HG03097 (cell line): ENCODE data around the gene ETNPPL.
"Not testable (repeated sequence)": the region's sequence is repeated elsewhere in the genome, so short reads cannot be mapped to it uniquely, and the experiment has no call there.

Experiments used
- ATAC-seq: cut with Tn5 transposase; IDR thresholded peaks from one replicate; pipeline ENCODE4 v1.9.1; 2021; ENCODE audit not compliant: unreplicated experiment, low FRiP score

Gene ETNPPL

DNA sequence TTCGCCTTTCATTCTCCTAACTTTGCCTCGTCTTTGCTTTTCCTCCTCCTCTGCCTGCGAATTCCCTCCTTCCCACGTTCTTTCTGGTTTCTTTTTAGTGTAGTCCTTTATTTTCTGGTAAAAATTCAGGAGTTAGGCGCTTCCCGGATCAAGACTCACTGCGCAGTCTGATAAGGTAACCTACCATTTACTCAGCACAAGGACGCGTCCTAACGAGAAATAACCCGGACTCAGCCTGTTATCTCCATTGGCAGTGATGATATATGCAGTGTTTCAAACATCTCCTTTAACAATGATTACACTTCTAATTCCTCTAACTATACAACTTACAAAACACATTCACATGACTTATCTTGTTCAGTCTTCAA lies 357 bp upstream of the ETNPPL start:
- ATAC-seq, result no peak

DNA sequence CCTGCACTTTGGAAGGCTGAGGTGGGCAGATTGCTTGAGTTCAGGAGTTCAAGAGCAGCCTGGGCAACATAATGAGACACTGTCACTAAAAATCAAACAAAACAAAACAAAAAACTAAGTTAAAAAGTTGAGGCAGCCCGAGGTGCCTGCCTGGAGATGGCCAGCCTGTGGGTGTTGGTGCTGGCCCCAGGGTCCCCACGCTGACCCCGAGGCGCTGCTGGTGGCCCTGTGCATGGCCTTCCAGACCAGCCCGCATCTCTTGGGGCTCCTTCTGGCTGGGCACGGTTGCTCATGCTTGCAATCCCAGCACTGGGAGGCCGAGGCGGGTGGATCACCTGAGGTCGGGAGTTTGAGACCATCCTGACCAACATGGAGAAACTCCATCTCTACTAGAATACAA lies 4.4 kb downstream of the ETNPPL start:
- no peak for ATAC-seq

DNA sequence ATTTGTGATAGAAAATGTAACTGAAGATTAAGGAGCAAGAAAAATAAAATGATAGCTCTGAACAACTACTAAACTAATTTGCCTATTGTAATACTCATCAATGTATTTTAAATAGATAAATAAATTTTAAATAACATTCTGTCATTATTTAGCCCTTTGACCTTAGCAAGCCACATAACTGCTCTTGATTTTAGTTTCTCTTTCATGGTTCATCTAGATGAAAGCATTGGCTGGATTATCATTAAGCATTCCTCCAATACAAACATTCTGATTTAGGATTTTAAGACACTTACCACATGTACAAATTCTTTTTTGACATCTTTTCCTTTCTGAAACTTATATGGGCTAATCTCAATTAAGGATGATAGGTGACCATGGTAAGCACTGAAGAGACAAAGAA lies 8.5 kb downstream of the ETNPPL start:
- no peak for ATAC-seq

DNA sequence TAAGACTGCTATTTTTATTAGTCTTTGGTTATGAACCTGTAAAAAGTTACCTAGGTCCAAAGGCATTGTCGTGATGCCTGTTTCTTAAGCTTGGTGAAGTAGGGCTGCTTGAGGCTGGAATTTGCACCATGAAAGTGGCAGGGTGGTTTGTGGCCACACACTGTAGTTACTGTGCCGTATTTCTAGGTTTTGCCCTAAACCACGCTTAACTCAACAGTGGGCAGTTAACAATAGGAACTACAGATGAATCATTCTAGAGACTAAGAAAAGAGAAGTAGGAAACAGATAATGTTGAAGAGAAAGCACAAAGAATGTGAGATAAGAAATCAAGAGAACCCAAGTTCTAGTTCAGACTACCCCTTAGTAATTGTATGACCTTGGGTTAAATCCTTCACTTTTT lies 11.5 kb downstream of the ETNPPL start:
- ATAC-seq, result no peak

DNA sequence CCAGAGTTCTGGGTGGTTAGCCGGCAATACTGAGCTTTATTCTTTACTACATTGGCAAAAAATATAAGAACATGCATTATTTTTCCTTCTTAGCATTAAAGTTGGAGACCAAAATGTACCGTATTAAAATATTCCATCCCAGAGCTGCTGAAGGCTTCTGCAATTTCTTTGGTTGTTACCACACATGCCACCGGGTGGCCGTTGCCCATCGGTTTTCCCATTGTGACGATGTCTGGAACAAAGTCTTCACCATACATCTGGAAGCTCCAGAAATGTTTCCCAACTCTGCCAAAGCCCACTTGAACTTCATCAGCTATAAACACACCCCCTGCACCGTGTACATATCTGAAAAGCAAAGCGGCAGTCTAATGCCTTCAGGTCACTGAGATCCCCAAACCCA lies 13.7 kb downstream of the ETNPPL start:
- ATAC-seq, result no peak

DNA sequence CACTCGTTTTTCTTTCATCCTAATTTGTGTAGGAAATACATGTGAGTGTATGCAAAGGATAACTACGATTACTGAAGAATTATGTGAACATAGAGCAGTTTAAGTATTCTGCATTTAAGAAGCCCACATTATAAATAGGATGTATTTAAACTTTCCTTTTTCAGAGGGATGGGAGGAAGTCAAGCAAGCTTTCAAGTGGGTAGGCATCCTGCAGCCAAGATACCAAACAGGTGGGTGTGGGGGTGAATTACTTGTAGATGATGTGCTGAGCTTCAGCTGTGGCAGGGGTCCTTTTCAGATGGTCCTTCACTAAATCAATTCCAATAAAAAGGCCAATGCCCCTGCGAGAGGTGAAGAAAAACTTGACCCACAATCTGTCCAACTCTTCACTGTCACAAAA lies 16.3 kb downstream of the ETNPPL start:
- no peak for ATAC-seq

DNA sequence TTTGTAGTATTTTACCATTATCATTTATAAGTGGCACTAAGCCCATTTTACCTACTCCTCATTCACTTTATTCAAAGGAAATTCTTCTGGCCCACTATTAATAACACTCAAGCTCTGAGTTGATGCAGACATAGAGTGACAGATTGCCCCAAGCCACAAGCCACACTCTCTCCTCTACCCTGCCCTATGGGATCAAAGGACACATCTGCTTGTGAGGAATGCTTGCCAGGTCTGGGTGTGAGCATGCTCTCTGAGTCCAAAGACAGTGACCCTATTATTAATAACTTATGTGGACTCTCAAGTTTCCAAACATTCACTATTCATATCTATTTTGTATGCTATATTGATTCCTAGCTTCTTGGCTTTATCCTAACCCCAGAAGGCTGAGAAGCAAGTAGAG lies 18.5 kb downstream of the ETNPPL start:
- ATAC-seq, result no peak

DNA sequence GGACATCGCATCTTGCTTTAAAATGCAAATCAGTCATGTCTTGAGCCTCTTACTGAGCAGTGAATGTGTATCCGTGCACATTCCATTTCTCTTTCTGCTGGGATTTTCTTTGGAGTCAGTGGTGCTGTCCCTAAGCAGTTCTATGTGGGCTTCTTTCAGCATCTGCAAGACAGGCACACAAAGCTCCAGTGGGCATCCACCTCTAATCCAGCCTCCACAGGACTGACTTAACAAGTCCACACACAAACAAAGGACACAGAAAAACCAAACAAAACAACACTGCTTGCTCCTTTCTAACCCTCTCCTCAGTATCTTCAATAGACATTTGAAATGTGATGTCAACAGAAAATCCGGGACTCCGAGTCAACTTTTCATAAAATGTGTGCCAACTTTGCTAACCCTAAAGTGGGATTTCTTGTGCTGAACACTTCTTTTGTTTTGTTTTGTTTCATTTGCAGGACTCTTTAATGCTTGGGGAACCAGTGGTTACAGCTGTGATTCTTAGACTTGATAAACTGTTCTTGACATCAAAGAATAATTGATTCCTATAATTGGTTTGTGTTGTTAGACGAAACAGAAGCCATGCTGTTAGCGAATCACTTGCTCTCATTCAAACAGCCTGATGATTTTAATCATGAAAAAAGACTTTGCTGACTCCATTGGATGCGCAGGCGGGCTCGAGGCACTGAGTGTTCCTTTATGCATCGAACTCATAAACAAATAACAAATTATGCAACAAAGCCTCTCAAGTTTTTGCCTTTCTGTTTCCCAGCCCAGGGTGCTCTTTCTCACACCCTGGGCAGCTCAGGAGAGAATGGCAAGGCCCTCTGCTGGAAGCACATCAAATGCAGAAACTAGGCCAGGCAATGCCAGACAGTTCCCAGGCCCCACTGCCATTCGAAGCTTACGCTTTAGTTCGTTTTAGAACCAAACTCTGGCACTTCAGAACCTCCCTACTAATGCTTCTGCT lies 20.1 kb downstream of the ETNPPL start:
- no peak for ATAC-seq

DNA sequence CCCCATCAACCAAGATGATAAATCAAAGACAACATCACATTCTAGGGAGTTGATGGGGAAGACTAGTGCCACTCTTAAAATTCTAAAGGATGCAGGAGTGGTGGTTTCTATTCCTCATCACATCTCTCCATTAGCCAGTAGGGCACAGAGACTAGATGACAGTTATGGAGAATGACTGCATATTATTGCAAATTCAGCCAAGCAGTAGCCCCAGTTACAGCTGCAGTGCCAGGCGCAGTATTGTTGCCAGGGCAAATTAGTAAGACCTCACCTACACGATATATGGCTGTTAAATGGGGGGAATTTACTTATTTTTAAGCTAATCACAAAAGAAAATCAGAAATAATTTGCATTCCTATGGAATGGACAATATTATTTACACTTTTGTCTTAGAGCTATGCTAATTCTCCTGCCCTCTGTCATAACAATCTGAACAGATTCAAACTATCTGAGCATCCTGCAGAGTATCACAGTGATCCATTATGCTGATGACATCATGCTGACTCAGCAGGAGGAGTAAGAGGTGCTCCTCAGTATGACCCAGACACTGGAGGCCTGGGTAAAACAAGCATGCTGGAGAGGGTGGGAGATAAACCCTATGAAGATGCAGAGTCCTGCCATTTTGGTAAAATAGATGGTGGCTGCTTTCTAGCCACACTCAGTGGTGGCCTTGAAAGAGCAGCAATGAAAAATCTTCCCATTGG lies 24.7 kb downstream of the ETNPPL start:
- no peak for ATAC-seq

DNA sequence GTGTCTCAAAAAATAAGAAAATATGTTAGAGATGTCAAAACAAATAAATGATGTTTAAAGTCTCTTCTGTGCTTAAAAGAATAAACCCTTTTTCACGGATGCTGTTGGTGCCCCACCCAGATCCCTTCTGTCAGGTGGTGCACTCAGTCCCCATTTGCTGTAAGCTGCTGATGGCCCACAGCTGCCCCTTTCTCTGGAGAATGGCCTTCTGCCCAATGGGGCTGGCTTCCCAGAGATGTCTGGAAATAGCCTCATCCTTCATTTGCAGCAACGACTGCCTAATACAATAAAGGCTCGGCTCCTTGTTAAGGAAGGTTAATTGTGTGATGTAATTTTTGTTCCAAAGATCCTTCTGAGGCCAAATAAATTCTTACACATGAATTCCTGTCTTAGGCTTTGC lies 31.8 kb downstream of the ETNPPL start:
- no peak for ATAC-seq

DNA sequence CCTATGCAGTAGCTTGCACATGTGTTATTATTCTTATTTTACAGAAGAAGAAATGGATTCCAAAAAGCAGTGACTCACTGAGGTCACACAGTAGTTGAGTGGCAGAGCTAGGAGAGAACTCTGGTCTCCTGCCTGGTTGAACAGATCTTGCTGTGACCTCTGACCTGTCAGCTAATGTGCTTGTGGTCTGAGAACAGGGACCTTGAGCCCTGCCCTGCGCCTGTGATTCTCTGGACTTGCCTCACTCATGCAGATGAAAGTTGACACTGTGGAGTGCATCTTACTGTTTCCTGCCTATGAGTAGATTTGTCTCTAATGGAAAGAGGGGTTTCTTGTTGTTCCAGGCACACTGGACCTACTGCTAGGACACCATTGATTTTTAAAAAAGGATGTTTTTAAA lies 32.3 kb downstream of the ETNPPL start:
- ATAC-seq, result no peak

DNA sequence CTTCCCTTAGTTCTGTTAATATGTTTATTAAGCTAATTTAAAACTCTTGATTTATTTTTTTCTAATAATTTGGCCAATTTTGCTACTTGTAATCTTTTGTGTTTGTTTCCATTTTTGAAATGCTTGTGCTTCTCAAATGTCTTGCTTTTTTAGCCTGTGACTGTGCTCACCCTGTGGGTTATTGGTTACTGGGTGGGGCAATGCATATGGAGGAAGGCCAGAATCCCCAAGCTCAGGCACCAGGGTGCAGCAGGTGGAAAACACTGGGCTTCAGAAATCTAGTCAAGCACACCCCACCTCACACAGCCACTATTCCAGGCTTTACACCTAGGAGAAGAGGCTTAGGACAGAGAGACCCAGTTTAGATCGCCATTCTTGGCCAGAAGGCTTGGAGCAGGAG lies 33.1 kb downstream of the ETNPPL start:
- no peak for ATAC-seq

DNA sequence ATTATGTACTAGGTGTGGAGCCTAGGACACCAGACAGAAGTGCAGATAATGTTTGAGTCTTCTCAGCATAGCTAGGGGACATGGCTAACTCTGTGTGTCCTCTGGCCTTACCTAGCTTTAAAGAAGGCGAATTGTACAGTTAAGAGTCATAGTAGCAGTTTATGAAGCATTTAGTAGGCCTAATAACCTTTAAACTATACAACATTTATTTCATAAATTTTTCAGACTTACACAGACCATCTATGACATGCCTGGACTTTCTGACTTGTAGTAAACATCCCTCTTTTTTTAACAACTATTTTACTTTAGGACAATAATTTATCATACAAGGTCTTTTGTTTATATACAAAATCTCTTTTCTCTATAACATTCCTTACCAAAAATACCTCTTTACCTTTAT lies 37.4 kb downstream of the ETNPPL start:
- ATAC-seq, result no peak

DNA sequence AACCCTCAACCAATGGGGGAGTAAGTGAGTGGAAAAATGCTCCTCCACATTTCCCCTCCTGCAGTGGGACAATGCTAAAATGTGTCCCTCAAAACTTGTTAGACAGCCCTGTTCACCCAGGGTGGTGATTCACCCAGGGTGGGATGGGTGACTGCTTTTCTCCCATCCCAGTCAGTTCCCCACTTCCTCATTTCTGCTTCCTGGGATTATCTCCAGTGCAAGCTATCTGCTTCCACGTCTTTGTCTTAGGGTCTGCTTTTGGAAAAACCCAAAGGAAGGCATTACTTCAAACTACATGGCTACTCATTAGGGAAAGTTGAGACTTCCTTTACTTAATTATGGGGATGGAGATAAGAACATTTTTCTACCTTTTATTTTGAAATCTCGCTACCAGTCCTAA lies 45.5 kb downstream of the ETNPPL start:
- no peak for ATAC-seq

DNA sequence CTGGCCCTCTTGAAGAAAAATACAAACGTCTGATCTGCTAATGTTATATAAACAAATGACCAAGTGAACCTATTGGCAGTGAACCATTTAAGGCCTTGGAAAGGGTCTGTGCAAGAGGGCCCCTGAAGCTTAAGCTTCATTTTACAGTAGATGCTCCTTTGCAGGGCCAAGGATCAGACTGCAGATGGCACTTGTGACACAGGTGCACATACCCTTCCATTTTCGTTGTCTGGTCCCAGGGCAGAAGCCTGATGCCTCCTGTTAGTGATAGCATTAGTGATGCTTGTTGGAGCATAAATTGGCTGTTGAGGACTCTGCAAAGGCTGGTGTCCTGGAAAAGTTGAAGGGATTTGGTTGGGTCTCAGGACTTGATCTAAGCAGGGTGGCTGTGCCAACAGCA lies 46.5 kb downstream of the ETNPPL start:
- no peak for ATAC-seq

DNA sequence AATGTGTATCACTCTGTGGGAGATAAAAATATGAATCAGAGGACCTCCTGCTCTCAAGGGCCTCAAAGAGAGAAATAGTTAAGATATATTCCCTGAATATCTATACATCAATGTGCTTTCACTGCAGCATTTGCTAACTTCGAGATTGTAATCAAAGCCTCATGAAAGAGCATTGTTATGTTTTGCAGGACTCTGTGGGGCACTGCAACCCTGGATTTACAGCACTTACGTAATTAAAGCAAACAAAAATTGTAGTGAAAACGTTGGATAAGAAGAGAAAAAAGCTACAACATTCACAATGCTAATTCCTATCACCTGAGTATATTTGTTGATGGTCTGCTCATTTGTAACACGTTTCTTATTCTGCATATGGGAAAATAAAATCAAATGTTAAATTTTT lies 48.0 kb downstream of the ETNPPL start:
- ATAC-seq, result no peak

DNA sequence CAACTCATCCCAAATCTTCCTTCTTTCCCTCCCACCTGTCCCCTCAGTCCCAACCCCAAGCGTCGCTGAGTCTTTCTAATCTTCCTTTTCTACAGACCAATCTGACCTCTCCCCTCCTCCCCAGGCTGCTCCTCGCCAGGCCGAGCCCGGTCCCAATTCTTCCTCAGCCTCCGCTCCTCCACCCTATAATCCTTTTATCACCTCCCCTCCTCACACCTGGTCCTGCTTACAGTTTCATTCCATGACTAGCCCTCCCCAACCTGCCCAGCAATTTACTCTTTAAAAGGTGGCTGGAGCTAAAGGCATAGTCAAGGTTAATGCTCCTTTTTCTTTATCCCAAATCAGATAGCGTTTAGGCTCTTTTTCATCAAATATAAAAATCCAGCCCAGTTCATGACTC lies 52.3 kb downstream of the ETNPPL start:
- ATAC-seq, result not testable (repeated sequence)

DNA sequence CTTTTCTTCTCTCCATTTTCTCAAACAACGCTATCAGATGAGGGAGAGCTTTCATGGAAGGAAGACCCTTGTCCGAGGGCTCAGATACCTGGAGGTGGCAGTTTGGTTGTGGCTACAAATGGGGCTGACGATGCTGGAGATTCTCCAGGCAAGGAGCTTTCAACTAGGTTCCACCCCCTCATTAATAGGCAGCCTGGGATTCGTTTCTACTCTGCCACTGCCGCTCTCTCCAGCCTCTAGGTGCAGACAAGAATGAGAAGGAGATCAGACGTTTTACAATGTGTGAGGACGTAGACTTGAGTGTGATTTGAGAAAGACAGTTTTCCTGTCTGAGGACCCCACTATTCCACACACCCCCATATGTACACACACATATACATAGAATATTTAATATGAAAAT lies 53.1 kb downstream of the ETNPPL start:
- ATAC-seq, result no peak

DNA sequence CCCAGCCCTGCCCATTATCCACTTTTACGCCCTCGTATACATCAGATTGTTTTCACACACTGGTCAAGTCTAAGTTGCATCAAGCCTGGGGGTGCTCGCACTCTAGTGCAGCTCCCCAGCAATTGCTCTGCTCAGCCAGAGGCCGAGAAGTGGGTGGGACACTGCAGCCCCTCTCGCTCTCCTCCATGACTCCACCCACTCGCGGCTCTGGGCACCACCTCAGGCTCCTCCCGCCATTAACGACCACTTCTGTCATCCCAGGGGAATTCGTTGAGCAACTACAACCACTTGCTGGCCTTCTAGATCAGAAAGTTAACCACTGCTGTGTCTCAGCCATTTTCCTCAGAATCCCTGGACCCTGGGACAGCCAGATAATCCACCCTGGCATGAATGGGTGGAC lies 53.6 kb downstream of the ETNPPL start:
- ATAC-seq, result no peak

DNA sequence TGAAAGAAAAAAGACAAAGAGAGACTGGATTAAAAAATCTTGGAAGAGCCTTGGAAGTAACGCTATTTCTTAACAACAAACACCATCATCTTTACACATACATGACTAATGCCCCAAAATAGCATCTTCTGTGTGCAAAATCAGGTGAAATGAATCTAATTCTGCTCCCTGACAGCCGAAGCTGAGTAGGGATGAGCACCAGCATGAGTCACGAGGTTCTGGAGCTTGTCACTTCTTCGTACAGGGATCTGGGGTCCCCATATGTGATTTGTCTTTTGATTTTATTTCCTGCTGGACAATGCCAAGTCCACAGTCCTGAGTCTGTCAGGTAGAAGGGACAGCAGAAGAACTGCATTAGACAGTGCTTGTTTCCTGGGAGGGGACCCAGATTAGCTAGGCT lies 56.6 kb downstream of the ETNPPL start:
- ATAC-seq, result no peak

DNA sequence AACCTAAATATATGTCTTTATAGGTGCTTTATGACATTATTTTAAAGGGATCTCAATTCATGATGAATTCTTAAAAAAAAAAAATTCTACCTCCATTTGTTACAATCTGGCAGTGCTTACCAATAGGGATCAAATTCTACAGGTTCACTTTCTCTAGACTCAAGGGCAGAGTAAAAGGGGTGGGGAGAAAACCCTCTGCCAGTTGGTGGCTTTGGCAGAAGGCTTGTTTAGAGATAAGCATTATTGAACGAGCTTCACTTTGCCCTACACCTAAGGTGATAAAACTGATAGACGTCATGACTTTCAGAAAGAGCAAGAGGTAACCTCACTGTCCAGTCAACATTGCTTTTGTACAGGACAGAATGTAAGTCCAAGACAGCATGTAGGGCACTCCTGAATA lies 58.9 kb downstream of the ETNPPL start:
- no peak for ATAC-seq

DNA sequence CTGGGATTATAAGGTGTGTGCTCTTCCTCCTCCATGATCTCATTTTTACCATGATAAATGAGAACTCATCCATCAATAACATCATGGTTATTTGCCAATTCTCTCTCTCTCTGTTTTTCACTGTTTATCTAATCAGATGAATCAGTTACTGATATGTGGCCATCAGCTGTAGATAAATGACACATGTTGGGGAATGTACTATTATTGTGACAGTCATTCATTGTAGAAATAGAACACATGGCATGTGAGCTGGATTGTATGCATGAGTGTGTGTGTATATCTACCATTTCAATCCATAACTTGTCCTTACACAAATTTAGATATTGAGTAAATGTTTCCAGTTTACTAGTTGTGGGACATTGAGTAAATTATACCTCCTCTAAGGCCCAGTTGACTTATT lies 59.5 kb downstream of the ETNPPL start:
- no peak for ATAC-seq
